ENCODE measurements around the gene CALR. TPM values are rescaled to one million over a fixed set of nuclear protein-coding genes. Genes with fewer than 3 reads are reported as not detected.

CALR gene
- polyA plus RNA-seq, 3 donors from 2014 or later: 125 to 301 (median 238) TPM

- Mint-ChIP-seq H3K27ac (peak overlapping the region in 2 of 6 donors; percentile 53 to 84), H3K4me3 (peak overlapping the region; percentile 1 to 81 (median 66)), H3K36me3 (peaks cover 5 to 6% (median 6%) of the 10 kb centered on the region in 3 donors), H3K4me1 (peaks cover 30% of the 10 kb centered on the region in 2 donors), H3K27me3 (ENCODE audit: low read depth in 3 of 3) (peaks cover 5 to 11% (median 10%) of the 10 kb centered on the region in 3 donors), H3K9me3 (no peaks in the 10 kb centered on the region)
- no peak for DNase-seq
Observed at GRCh38 chr19:12918253-12918652, 20.2 kb upstream of the CALR start.

- Mint-ChIP-seq H3K27ac (peak overlapping the region in 4 of 6 donors; percentile 28 to 87 (median 56)), H3K4me1 (peaks cover 13 to 17% of the 10 kb centered on the region in 2 donors), H3K36me3 (peaks cover 5 to 9% (median 7%) of the 10 kb centered on the region in 3 donors), H3K9me3 (no peaks in the 10 kb centered on the region), H3K4me3 (peak overlapping the region in 1 of 5 donors; percentile 49), H3K27me3 (ENCODE audit: low read depth in 3 of 3) (peaks cover 5 to 10% (median 8%) of the 10 kb centered on the region in 3 donors)
- no peak for DNase-seq
Observed at GRCh38 chr19:12921047-12921446, 17.4 kb upstream of the CALR start.

- H3K4me1 Mint-ChIP-seq: peaks cover 13 to 14% of the 10 kb centered on the region in 2 donors
- H3K9me3 Mint-ChIP-seq: no peaks in the 10 kb centered on the region
- no peak for DNase-seq
- H3K4me3 Mint-ChIP-seq: no peak overlapping the region
- H3K27ac Mint-ChIP-seq: peak overlapping the region in 2 of 6 donors; percentile 5 to 17
- peaks cover 5 to 9% (median 6%) of the 10 kb centered on the region in 3 donors for H3K27me3 Mint-ChIP-seq (ENCODE audit: low read depth in 3 of 3)
- peaks cover 10 to 16% (median 10%) of the 10 kb centered on the region in 3 donors for H3K36me3 Mint-ChIP-seq
Observed at GRCh38 chr19:12922959-12923358, 15.4 kb upstream of the CALR start.

GRCh38 chr19:12924621-12925310, 13.6 kb upstream of the CALR start:
- no peak for DNase-seq
- Mint-ChIP-seq H3K4me3 (no peak overlapping the region), H3K36me3 (peaks cover 15 to 27% (median 15%) of the 10 kb centered on the region in 3 donors), H3K27me3 (ENCODE audit: low read depth in 3 of 3) (peaks cover 0 to 1% (median 0%) of the 10 kb centered on the region in 3 donors), H3K9me3 (no peaks in the 10 kb centered on the region), H3K27ac (no peak overlapping the region), H3K4me1 (peaks cover 4 to 6% of the 10 kb centered on the region in 2 donors)

- no peak overlapping the region for H3K4me3 Mint-ChIP-seq
- DNase-seq: no peak
- no peak overlapping the region for H3K27ac Mint-ChIP-seq
- H3K9me3 Mint-ChIP-seq: no peaks in the 10 kb centered on the region
- no peaks in the 10 kb centered on the region for H3K27me3 Mint-ChIP-seq (ENCODE audit: low read depth in 3 of 3)
- peaks cover 8 to 19% (median 10%) of the 10 kb centered on the region in 3 donors for H3K36me3 Mint-ChIP-seq
- H3K4me1 Mint-ChIP-seq: peaks cover 20 to 23% of the 10 kb centered on the region in 2 donors
Observed at GRCh38 chr19:12930002-12930645, 8.3 kb upstream of the CALR start.

GRCh38 chr19:12932392-12933286, 5.8 kb upstream of the CALR start:
- Mint-ChIP-seq H3K27ac (peak overlapping the region; percentile 79 to 94 (median 90)), H3K4me1 (peaks cover 24 to 31% of the 10 kb centered on the region in 2 donors), H3K9me3 (no peaks in the 10 kb centered on the region), H3K4me3 (peak overlapping the region; percentile 95 to 98 (median 96)), H3K36me3 (peaks cover 4 to 12% (median 4%) of the 10 kb centered on the region in 3 donors), H3K27me3 (ENCODE audit: low read depth in 3 of 3) (peaks cover 0 to 3% (median 2%) of the 10 kb centered on the region in 3 donors)
- peak in 2 of 3 donors; percentile 44 to 46 for DNase-seq

- DNase-seq: peak; percentile 81 to 85 (median 85)
- H3K27ac Mint-ChIP-seq: peak within 1 kb of the TSS; percentile 79 to 94 (median 90)
- peaks cover 31 to 38% of the 10 kb centered on the region in 2 donors for H3K4me1 Mint-ChIP-seq
- H3K27me3 Mint-ChIP-seq (ENCODE audit: low read depth in 3 of 3): peaks cover 4 to 12% (median 9%) of the 10 kb centered on the region in 3 donors
- H3K4me3 Mint-ChIP-seq: peak within 1 kb of the TSS; percentile 95 to 98 (median 96)
- no peaks in the 10 kb centered on the region for H3K9me3 Mint-ChIP-seq
- peaks cover 4 to 8% (median 4%) of the 10 kb centered on the region in 3 donors for H3K36me3 Mint-ChIP-seq
Observed at GRCh38 chr19:12933287-12934072, 4.9 kb upstream of the CALR start, which contains the start of gene FARSA. TSS of gene FARSA (minus strand) at chr19:12933711. CDS start at chr19:12933696, 15 bp downstream.

- peak overlapping the region in 3 of 5 donors; percentile 18 to 49 (median 29) for H3K4me3 Mint-ChIP-seq
- H3K36me3 Mint-ChIP-seq: peaks cover 7 to 13% (median 9%) of the 10 kb centered on the region in 3 donors
- peaks cover 11 to 21% (median 20%) of the 10 kb centered on the region in 3 donors for H3K27me3 Mint-ChIP-seq (ENCODE audit: low read depth in 3 of 3)
- peaks cover 45 to 53% of the 10 kb centered on the region in 2 donors for H3K4me1 Mint-ChIP-seq
- no peaks in the 10 kb centered on the region for H3K9me3 Mint-ChIP-seq
- no peak overlapping the region for H3K27ac Mint-ChIP-seq
- DNase-seq: no peak
Observed at GRCh38 chr19:12935071-12935470, 3.3 kb upstream of the CALR start.

GRCh38 chr19:12936582-12936981, 1.8 kb upstream of the CALR start:
- peaks cover 55 to 63% of the 10 kb centered on the region in 2 donors for H3K4me1 Mint-ChIP-seq
- DNase-seq: no peak
- peaks cover 15 to 23% (median 20%) of the 10 kb centered on the region in 3 donors for H3K27me3 Mint-ChIP-seq (ENCODE audit: low read depth in 3 of 3)
- no peak overlapping the region for H3K27ac Mint-ChIP-seq
- H3K36me3 Mint-ChIP-seq: peaks cover 9 to 24% (median 15%) of the 10 kb centered on the region in 3 donors
- H3K4me3 Mint-ChIP-seq: peak overlapping the region in 2 of 5 donors; percentile 1 to 20
- no peaks in the 10 kb centered on the region for H3K9me3 Mint-ChIP-seq

- Mint-ChIP-seq H3K27me3 (ENCODE audit: low read depth in 3 of 3) (peaks cover 15 to 23% (median 20%) of the 10 kb centered on the region in 3 donors), H3K4me3 (peak overlapping the region; percentile 97 to 100 (median 98)), H3K27ac (peak overlapping the region; percentile 93 to 98 (median 98)), H3K4me1 (peaks cover 57 to 60% of the 10 kb centered on the region in 2 donors), H3K36me3 (peaks cover 9 to 27% (median 15%) of the 10 kb centered on the region in 3 donors), H3K9me3 (no peaks in the 10 kb centered on the region)
- no peak for DNase-seq
Observed at GRCh38 chr19:12937093-12937926, 1.1 kb upstream of the CALR start.

- DNase-seq: peak in 1 of 3 donors; percentile 47
- Mint-ChIP-seq H3K9me3 (no peaks in the 10 kb centered on the region), H3K36me3 (peaks cover 15 to 36% (median 21%) of the 10 kb centered on the region in 3 donors), H3K4me3 (peak overlapping the region; percentile 97 to 100 (median 98)), H3K27me3 (ENCODE audit: low read depth in 3 of 3) (peaks cover 20 to 29% (median 24%) of the 10 kb centered on the region in 3 donors), H3K4me1 (peaks cover 51 to 52% of the 10 kb centered on the region in 2 donors), H3K27ac (peak overlapping the region; percentile 93 to 98 (median 98))
Observed at GRCh38 chr19:12938779-12939601, 581 bp downstream of the CALR start.

All from immature natural killer cell (primary cell).